Body of pancreas (tissue), 4 donors: ENCODE data around the gene POLR3E.

Experiments
- CTCF ChIP-seq, 7 experiments: fragments of 450-650 bp in 4 of 7; fragments of 200-600 bp in 3 of 7; sonication (generic) in 3 of 7; IDR thresholded peaks; one replicate each; pipeline ENCODE4 v1.5.1; 2016 to 2019; ENCODE audit warnings: antibody characterized with exemption in 7 of 7
- POLR2A ChIP-seq, 3 donors: fragments of 450-650 bp; IDR thresholded peaks; one replicate each; pipeline ENCODE4 v1.6.1; 2016; ENCODE audit warnings: antibody characterized with exemption in 3 of 3, mild to moderate bottlenecking in 2 of 3

GRCh38 chr16:22359679-22360078, 62.5 kb downstream of the POLR3E start:
- no peak for TF ChIP-seq POLR2A (IDR thresholded peaks at IDR 0.05)
- no peak for TF ChIP-seq CTCF (IDR thresholded peaks at IDR 0.05)
